Stimulated activated CD8-positive, alpha-beta memory T cell treated with anti-CD3 and anti-CD28 coated beads, Interleukin-4, amount 100 ng/mL, for 24 hours (primary cell): Measurements from ENCODE around the gene SAFB2.

Source experiments
- DNase-seq: peaks from one replicate; pipeline ENCODE4 v3.0.0-alpha.2; 2020; ENCODE audit warnings: low read depth

Gene SAFB2

DNA sequence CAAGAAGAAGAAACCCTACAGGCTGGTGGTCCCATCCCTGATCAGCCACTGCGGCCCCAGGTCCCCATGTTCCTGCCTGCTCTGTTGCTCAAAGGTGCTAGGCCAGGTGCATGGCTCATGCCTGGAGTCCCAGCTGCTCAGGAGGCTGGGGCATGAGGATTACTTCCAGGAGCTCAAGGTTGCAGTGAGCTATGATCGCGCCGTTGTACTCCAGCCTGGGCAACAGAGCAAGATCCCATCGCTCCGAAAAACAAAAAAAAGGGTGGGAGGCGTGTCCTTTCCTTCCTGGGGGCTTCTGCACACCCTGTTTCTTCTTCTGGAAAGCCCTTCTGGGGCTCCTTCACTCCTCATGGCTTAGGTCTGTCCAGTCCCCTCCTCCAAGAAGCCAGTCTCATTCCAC lies 42.9 kb downstream of the SAFB2 start:
- DNase-seq, result no peak

DNA sequence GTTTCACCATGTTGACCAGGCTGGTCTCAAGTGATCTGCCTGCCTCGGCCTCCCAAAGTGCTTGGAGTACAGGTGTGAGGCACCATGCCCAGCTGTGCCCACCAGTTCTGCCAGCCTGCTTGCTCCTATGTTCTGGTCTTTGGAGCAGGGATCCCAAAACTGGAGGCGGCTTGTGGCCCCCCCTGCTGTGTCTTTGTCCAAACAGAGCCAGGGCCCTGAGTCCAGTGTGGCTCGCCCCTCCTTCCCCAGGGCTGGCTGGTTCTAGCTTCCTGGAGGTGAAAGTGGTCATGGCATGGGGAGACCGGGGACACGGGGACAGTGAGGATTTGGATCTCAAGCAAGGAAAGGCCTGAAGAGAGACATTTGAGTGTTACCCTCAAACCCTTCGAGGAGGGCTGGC lies 43.3 kb downstream of the SAFB2 start:
- no peak for DNase-seq

DNA sequence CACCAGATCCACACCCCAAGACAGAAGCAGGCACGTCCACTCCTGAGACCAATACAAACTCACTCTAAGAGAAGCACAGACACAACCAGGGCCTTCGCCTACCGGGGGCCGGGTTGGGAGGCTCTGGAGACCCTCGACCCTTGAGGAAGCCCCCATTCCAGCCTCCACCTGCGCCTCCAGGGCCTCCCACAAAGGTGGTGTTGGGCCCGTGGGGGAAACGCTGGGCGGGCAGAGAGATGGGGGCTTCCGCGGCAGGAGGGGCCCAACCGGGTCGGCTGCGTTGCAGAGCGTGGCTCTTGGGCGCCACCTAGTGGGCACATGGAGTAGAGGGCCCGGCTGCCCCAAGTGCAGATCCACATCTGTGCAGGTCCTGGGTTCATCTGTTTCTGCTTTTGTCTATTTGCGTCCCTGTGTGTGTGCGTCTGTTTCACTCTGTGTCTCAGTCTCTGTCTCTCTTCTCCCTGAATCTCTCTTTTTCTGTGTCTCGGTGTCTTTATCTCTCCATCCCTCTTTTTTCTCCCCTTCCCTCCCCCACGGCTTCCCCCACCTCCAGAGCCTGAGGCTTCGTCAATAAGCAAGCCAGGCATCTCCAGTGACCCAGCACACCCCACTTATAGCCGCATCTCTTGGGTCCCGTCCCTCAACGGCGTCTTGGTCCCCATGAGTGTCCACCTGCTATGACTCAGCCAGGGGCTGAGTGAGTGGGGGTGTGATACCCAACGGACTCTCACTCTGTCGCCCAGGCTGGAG lies 44.3 kb downstream of the SAFB2 start:
- DNase-seq, result peak; percentile 58

DNA sequence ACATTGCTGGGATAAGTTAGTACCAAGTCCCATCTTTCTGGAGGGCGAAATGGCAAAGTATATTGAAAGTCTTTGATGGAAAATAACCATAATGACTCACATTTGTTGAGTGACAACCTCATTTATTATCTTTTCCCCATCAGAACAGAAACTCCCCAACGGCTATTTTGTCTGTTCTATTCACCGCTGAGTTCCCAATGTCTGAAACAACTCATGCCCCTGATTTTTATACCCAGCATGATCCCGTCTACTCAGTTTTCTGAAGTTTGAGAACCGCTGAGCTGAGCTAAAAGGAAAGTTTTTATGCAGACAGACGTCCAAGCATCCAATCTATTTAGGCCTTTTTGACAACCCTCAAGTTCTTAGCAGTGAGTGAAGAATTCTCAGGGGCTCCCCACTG lies 47.0 kb downstream of the SAFB2 start:
- no peak for DNase-seq

DNA sequence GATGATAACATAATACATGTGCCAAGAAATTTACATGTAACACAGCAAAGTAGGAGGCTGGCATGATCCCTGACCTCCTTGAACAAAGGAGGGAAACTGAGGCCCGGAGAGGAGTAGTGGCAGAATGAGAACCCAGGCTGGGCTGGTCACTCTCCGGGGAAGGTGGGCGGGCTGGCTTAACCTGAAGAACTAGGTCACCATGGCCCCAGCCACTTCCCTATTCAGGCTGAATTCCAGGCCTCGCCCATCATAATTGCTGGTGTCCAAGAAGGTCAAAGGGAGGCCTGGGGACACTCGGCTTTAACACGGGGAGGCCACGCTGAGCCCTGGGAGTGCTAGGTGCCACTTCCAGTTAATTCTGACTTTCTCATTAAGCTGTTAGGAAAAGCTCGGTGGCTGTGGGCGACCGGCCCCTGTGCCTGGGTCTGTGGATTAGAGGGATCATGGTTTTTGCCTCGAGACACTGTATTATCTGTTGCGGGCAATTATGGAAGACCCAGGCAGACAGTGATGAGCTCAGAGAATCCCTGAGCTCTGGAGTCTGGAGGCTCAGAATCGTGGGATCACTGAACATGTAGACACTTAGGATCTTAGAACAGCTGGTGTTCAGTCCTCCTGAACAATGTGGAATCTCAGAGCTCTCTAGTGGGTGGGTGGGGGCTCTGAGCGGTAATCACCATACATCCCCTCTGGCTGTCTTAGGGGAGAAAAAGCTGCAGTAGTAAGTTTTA lies 49.9 kb downstream of the SAFB2 start:
- DNase-seq, result no peak

DNA sequence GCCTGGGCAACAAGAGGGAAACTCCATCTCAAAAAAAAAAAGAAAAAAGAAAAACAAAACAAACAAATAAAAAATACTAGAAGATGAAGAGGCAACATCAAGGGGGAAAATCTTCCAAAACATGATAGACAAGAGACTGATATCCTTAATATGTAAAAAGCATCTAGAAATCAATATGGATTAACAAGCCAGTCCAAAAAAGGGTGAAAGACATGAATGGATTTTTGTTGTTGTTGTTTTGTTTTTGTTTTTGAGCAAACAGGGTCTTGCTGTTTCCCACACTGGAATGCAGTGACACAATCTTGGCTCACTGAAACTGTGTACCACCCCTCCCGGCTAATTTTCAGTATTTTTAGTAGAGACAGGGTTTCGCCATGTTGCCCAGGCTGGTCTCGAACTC lies 50.8 kb downstream of the SAFB2 start:
- no peak for DNase-seq

DNA sequence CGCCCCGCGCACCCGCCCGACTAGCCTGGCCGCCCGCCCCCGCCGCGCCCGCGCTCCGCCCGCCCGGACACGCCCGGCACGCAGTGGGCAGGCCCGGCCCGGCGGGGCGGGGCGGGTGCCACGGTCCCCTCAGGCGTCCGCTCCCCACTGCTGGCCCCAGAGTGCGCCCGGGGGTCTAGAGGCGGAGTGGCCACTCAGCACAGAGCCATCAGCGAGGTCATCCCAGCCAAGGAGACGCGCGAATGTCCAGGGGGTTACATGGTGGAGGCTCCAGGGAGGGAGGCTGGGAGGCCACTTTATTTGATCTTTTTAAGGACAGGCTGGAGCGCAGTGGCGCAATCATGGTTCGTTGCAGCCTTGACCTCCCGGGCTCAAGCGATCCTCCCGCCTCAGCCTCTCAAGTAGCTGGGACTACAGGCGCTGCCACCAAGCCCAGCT lies 54.6 kb downstream of the SAFB2 start:
- DNase-seq, result no peak

DNA sequence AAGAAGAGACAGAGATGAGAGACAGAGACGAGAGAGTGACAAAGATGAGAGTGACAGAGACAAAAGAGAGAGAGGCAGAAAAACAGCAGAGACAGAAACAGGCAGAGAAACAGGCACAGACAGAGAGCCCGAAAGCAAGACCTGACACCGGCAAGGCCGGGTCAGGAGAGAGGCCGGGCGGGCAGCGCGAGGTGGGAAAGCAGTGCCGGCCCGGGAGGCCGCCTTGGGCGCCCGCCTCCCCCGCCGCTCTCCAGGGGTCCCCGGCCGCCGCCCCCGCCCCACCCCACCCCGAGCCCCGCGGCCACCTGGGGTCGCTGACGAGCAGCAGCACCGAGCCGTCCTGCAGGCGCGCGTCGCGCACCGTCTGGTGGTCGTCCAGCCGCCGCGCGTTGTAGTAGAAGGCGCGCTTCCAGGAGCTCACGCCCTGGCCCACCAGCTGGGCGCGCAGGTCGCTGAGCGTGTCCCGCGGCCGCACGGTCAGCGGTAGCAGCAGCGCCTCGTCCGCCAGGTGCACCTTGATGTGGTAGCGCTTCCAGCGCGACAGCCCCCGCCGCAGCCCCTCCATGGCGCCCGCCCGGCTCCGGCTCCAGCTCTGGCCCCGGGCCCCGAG lies 55.1 kb downstream of the SAFB2 start, which contains the start of gene TINCR:
Gene TINCR (minus strand): TSS at position 594 of the 610 bp plus-strand sequence.
- no peak for DNase-seq

DNA sequence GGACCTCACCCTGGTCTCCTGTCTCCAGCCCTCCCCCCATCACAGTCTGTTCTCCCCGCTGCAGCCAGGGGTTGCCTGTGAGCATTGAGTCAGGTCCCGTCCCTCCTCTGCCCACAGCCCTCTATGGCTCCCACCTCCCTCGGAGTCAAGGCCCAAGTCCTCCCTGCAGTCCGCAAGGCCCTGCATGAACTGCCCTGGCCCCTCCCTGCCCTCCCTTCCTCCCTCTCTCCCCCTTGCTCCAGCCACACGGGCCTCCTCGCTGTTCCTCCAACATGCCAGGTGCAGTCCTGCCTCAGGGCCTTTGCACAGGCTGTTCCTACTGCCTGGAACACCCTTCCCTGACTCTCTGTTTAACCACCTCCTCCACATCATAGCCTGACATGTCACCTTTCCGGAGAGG lies 57.6 kb downstream of the SAFB2 start:
- no peak for DNase-seq

DNA sequence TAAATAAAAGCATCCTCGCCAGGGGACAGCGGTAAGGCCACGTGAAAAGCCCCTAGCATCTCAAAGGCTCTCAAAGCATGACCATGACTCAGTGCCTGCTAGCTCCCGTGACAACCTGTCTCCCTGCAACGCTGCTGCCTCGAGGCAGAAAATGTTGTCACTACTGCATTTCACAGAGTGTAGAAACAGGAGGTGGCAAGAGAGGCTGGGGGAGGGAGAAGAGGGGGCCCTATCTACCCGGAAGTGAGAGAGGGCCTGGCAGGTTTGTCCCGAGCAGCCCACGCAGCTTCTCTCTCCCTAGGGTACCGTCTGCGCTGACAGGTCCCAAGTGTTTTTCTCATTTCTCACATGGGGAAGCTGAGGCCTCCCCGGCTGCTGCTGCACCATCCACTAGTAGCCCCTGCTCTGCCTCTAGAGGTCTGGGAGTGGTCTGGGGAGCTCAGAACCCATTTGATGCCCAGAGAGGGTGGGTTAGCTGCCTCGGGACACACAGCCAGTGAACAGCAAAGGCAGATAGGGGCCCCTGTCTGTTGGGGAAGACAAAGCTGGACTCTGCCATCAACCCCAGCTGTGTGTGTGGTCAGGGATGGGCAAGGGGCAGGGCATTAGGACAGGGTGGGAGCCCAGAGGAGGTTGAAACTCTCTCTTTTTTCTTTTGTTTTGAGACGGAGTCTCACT lies 58.5 kb downstream of the SAFB2 start:
- DNase-seq, result no peak

DNA sequence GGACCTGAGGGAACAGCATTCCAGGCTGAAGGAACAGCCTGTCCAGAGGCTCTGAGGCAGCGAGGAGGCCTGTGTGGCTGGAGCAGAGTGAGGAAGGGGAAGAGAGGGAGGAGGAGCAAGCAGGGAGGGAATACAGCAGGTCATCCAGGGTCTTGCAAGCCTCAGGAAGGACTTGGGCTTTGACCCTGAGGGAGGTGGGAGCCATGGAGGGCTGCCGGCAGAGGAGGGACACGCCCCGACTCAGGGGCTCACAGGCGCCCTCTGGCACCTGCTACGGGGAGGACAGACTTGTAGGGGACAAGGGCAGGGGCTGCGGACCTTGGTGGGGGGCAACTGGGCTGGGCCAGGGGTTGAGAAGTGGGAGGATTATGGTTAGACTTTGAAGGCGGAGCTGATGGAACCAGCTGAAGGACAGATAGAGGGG lies 59.6 kb downstream of the SAFB2 start:
- DNase-seq, result no peak

DNA sequence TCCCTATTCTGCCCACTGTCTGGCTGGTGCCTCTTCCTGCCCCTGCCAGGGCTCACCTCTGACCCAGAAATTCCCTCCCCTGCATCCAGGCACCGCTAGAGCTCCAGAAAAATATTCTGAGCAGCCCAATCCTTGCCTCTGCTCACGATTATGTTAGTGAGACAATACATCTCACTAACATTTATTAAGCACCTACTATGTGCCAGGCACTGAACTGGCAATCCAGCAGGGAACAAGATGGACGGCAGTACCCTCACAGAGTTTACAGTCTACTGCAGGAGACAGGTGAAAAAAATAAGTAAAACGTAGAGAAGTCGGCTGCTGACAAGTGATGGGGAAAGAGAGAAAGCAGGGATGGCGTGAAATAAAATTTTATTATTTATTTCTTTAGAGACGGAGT lies 60.3 kb downstream of the SAFB2 start:
- no peak for DNase-seq

DNA sequence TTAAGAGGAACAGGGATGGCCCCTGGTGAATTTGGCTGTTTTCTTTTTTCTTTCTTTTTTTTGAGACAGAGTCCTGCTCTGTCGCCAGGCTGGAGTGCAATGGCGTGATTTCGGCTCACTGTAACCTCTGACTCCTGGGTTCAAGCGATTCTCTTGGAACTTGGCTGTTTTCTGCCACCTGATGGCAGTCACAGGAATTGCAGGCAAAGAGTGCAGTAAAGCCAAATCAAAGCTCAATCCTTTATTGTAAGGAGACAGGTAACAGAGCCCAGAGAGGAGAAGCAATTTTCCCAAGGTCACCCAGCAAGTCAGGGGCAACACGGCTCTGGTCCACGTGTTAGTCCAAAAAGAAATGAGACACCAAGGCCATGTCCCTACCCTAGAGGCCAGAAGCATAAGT lies 61.0 kb downstream of the SAFB2 start:
- no peak for DNase-seq

DNA sequence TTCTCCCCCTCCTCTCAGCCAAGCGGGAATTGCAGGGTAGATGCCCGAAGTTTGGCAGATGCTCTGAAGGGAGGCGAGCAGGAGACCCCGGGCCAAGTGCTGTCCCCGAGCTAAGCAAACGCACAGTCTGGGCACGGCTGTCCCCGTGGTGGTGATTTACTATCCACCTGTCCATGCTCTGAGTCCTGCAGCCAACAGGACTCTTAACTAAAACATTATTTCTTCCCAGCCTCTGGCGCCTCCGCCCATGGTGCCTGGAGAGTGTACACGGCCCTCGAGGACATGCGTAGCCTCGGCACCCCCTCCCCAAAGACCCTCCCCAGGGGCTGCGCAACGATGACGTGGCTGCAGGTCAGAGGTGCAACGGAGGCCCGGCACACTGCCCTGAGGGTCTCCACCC lies 62.4 kb downstream of the SAFB2 start:
- DNase-seq, result no peak

DNA sequence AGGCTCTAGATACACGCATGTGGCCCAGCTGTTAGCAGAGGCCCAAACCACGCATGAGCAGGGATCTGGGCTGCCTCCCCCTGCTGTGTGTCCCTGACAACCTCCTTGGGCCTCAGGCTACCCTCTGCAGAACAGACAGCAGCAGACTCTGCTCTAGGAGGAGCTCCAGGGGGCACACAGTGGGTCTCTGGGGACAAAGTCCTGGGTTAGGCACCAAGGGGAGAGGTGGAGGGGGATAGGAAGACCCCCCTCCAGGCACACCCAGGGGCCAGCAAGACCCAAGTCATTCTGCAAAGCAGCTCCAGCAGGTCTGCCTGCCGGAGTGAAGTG lies 62.8 kb downstream of the SAFB2 start:
- DNase-seq, result no peak

DNA sequence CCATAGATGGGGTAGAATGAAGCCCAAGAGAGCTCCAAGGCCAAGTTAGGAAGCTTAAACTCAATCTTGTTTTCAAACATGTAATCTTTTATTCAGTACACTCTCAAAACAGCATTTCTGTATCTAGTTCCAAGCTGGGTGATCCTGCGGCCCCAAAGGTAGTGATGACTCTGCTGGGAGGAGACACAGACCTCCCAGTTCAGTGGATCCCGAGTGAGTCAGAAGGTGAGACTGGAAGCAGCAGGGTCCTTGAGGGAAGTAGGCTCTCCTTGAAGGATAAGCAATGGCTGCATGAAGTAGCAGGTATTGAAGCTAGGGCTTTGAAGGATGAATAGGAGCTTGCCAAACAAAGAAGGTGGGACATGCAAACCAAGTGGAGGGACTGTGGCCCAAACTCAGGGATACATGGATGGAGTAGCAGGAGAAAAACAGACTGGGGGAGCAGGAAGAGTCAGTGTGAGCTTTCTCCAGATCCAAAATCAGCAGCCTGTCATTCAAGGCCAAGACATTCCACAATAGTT lies 64.4 kb downstream of the SAFB2 start:
- no peak for DNase-seq

DNA sequence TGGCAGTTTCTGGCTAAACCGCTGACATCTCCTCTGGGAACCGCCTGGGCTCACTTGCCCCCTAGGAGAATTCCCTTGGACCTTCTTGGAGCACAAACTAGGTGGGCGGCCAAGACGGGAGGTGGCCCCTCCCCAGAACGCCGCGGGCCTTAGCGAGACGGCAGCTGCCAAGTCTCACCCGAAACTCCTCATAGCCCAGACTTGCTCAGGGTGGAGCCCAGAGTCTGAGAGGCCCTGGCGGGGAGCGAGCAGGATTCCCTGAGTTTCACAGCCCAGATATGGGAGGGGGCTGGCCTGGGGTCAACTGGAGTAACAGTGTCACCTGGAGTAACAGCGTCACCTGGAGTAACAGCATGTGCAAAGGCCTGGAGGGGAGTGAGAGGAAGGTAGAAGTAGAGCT lies 64.9 kb downstream of the SAFB2 start:
- DNase-seq, result no peak

DNA sequence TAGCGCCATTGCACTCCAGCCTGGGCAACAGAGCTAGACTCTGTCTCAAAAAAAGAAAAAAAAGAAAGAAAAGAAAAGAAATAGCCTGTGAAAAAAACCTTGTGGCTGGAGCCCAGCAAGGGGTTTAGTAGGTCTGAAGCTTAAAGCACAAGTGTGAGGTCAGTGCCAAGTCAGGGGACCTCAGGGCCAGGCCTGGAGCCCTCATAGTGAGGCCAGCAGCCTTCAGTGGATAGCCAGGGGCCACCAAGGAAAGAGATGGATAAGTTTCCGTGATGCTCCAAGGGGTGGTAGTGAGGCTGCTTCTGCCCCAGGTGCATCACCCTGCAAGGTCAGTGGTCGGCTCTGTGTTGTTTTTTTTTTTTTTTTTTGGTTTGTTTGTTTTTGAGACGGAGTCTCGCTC lies 67.7 kb downstream of the SAFB2 start:
- no peak for DNase-seq

DNA sequence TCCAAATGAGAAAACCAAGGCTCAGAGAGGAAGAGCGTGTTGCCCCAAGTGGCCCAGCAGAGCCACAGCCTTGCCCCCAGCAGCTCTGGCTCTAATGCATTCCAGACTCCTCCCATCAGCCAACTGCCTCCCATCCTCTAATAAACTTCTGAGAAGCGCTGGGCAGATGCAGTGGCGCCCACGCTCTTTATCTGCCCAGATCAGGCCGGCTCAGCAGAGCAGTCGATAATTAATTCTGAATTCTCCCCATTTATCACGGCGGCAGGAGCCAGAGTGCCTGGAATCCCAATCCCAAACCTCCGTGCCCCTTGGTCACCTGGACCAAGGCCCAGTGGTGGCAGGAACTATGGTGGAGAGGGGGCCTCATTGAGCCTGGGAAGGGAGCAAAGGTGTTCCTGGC lies 68.7 kb downstream of the SAFB2 start:
- DNase-seq, result no peak

DNA sequence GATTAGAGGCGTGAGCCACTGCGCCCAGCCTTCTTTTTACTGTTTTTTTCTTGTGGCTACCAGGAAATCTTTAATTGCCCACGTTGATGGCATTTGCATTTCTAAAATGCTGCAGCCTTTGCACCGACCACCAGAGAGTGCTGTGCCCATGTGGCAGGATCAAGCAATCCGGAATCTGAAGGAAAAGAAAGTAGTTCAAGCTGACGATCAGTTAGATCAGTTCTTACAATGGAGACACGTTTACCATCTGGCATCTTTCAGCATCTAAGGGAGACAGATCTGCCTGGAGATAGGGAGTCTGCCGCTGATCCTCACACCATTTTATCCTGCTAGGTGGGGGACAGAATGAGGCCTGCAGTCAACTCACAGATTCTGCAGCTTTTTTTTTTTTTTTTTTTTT lies 74.7 kb downstream of the SAFB2 start:
- DNase-seq, result no peak

DNA sequence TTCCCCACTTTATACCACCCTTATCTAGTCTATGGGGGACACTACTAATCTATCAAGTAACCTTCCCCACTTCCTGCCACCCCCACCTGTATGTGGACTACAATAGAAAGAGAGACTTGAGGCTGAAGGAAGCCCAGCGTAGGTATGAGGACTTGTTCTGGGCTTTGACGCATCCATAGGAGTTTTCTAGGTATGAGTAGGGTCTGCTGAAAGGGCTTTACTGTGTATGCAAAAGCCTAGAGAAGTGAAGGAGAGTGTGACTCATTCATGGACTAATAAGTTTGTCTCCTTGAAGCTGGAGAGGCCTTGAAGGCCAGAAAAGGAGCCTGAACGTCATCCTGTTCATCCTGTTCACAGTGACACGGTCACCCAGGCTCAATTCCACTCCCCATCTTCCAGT lies 76.6 kb downstream of the SAFB2 start:
- no peak for DNase-seq

DNA sequence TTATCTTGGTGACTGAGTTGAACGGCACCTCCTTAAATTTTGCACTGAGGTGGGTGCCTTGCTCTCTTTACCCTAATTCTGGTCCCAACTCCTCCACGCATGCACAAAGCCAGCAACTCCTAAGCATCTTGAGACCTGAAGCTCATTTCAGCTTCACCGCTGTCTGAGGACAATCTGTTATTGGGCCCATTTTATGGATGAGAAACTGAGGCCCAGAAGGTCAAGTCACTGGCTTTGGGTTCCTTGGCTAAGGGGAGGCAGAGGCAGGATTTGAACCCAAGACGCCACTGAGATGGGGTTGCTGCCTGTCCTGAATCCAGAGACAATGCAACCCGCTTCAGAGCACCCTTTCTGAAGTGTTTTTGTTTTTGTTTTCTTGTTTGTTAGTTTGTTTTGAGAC lies 77.5 kb downstream of the SAFB2 start:
- no peak for DNase-seq

DNA sequence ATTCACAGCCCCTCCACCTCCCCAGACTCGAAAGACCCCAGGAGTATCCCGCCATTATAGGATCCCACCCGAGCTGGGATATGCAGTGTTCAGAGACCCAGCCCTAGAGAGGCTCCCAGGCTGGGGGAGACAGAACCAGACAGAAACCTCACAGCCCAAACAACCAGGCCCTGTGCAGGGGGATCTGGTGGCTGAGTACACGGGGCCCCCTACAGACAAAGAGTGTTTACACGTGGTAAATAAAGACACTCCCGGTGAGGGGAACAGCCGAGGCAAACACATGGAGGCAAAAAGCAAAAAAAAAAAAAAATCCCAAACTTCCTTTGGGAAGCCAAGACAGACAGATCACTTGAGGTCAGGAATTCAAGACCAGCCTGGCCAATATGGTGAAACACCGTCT lies 79.9 kb downstream of the SAFB2 start:
- no peak for DNase-seq
